Activated CD8-positive, alpha-beta memory T cell treated with anti-CD3 and anti-CD28 coated beads for 48 hours (primary cell): ENCODE measurements around the gene EBF4.

Experiments
- DNase-seq, 3 experiments: peaks; one replicate each; pipeline ENCODE4 v3.0.0-alpha.2; 2020; ENCODE audit warnings: low read depth in 2 of 3, low spot score in 2 of 3

EBF4 gene

GRCh38 chr20:2793471-2793870, 100.9 kb downstream of the EBF4 start:
- no peak for DNase-seq

GRCh38 chr20:2794202-2794748, 101.7 kb downstream of the EBF4 start:
- no peak for DNase-seq

GRCh38 chr20:2794866-2795447, 102.4 kb downstream of the EBF4 start:
- no peak for DNase-seq

- DNase-seq = no peak
These were observed 102.9 kb downstream of the EBF4 start for GRCh38 chr20:2795451-2795850.

- DNase-seq = no peak
These were observed 103.6 kb downstream of the EBF4 start for GRCh38 chr20:2796011-2796660.

- no peak for DNase-seq
These were observed 104.8 kb downstream of the EBF4 start for GRCh38 chr20:2797136-2797983.

GRCh38 chr20:2798095-2798805, 105.7 kb downstream of the EBF4 start:
- no peak for DNase-seq

GRCh38 chr20:2798814-2799213, 106.2 kb downstream of the EBF4 start:
- DNase-seq = no peak

GRCh38 chr20:2799271-2799670, 106.7 kb downstream of the EBF4 start:
- no peak for DNase-seq

- DNase-seq = no peak
These were observed 107.3 kb downstream of the EBF4 start for GRCh38 chr20:2799688-2800520.

GRCh38 chr20:2800521-2801285, 108.1 kb downstream of the EBF4 start, which contains the start of gene CPXM1:
Gene CPXM1 (minus strand): TSS chr20:2800627. CDS start chr20:2800572, 55 bp downstream.
- DNase-seq = no peak

- DNase-seq = no peak
These were observed 108.7 kb downstream of the EBF4 start for GRCh38 chr20:2801286-2801728.

- no peak for DNase-seq
These were observed 111.7 kb downstream of the EBF4 start for GRCh38 chr20:2804041-2804828.

- no peak for DNase-seq
These were observed 112.5 kb downstream of the EBF4 start for GRCh38 chr20:2804852-2805688.

- no peak for DNase-seq
These were observed 113.2 kb downstream of the EBF4 start for GRCh38 chr20:2805689-2806350.

GRCh38 chr20:2806351-2806701, 113.7 kb downstream of the EBF4 start:
- no peak for DNase-seq

GRCh38 chr20:2807019-2807418, 114.4 kb downstream of the EBF4 start:
- DNase-seq = no peak
